Esophagus squamous epithelium (tissue), 5 donors: ENCODE measurements around the gene TTC24. TPM values are rescaled to one million over a fixed set of nuclear protein-coding genes. Genes with fewer than 3 reads are reported as not detected.

Source experiments
- DNase-seq: peaks from one replicate; lab custom pipeline; 2025; lab: John Stamatoyannopoulos, UW
- H3K27ac ChIP-seq, 4 donors: fragments of 200-600 bp; sonication (generic); one replicate each; pipeline ENCODE4 v1.5.1; 2016 to 2019; ENCODE audit warnings: mild to moderate bottlenecking in 1 of 4
- H3K27me3 ChIP-seq, 4 donors: fragments of 200-600 bp; sonication (generic); 1 replicate in 3 of 4; 2 replicates in 1 of 4; pipeline versions ENCODE4 v1.5.1 to v1.6.0; 2017 to 2021; ENCODE audit warnings: antibody characterized with exemption in 1 of 4
- H3K36me3 ChIP-seq, 3 donors: fragments of 200-600 bp; sonication (generic); one replicate each; pipeline ENCODE4 v1.5.1; 2016 to 2019
- H3K4me1 ChIP-seq, 3 donors: fragments of 200-600 bp; sonication (generic); one replicate each; pipeline ENCODE4 v1.5.1; 2017 to 2019
- H3K4me3 ChIP-seq, 4 donors: fragments of 200-600 bp; sonication (generic); 1 replicate in 3 of 4; 2 replicates in 1 of 4; pipeline ENCODE4 v1.5.1; 2016 to 2019; ENCODE audit warnings: mild to moderate bottlenecking in 2 of 4, moderate library complexity in 1 of 4
- H3K9me3 ChIP-seq, 3 donors: fragments of 200-600 bp; sonication (generic); one replicate each; pipeline ENCODE4 v1.5.1; 2016 to 2019
- POLR2A ChIP-seq, 4 donors: fragments of 450-650 bp; IDR thresholded peaks; one replicate each; pipeline ENCODE4 v1.6.1; 2017; ENCODE audit warnings: antibody characterized with exemption in 4 of 4, mild to moderate bottlenecking in 4 of 4, moderate library complexity in 3 of 4
- WGBS, 2 donors: methylation state at CpG; one replicate each; pipeline ENCODE4 v1.1.5; 2018; 5-methylcytosine and 5-hydroxymethylcytosine counted together
- intact Hi-C: fragments of 100-400 bp; cut with DNase I; formaldehyde crosslinking; loops from one replicate; pipeline ENCODE4 v1.15.0; 2022
- total RNA-seq, 4 donors: library from RNA; depleted of rRNA; stranded (reverse); fragments of >200 nt; gene quantifications; one replicate each; pipeline ENCODE4 v1.1.0, GENCODE V29; 2016
- TF ChIP-seq, protein P1 (sequence below), 6 experiments: fragments of 450-650 bp in 4 of 6; fragments of 200-600 bp in 2 of 6; sonication (generic) in 2 of 6; IDR thresholded peaks; one replicate each; pipeline ENCODE4 v1.5.1; 2016 to 2019; ENCODE audit warnings: antibody characterized with exemption in 6 of 6, mild to moderate bottlenecking in 4 of 6, moderate library complexity in 4 of 6
- donor health status: DM: yes; HTN: yes; CAD: no.

Gene TTC24
- total RNA-seq, 4 donors from 2014 or later = not detected

DNA sequence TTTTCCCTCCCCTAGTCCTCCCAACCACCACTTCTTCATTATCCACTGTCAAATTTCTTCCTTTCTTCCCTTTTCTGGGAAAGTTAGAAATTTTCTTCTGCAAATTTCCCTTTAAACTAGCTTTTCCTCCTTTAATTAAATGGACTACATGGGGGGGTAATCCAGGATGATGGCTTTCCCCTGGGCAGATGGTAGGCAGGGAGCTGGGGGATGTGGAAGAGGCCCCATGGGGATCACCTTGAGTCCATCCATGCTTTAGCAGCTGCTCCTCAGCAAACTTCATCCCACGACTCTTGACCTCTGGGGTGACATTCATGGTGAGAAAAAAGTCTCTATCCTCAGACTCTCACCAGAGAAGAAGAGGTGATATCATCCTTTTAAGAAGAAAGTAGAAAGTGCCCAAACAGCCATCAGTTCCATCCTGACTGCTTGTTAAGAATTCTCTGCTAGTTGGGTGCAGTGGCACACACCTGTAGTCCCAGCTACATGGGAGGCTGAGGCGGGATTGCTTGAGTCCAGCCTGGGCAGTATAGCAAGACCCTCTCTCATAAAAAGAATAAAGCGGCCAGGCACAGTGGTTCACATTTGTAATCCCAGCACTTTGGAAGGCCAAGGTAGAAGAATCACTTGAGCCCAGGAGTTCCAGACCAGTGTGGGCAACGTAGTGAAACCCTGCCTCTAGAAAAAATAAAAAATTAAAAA, 19.4 kb downstream of the TTC24 start:
- H3K4me3 ChIP-seq = no peak overlapping the region
- no peaks in the 10 kb centered on the region for H3K27me3 ChIP-seq
- no peak for DNase-seq
- intact Hi-C loops = no loop called here
- no peak overlapping the region for H3K27ac ChIP-seq
- peaks cover 17 to 31% (median 25%) of the 10 kb centered on the region in 3 donors for H3K4me1 ChIP-seq
- 71 to 95% methylated on average over 2 to 3 of the region's 4 CpGs for WGBS, 2 donors
- H3K36me3 ChIP-seq = peaks cover 7 to 58% (median 9%) of the 10 kb centered on the region in 3 donors
- TF ChIP-seq POLR2A (IDR thresholded peaks at IDR 0.05) = no peak
- TF ChIP-seq, protein P1, sequence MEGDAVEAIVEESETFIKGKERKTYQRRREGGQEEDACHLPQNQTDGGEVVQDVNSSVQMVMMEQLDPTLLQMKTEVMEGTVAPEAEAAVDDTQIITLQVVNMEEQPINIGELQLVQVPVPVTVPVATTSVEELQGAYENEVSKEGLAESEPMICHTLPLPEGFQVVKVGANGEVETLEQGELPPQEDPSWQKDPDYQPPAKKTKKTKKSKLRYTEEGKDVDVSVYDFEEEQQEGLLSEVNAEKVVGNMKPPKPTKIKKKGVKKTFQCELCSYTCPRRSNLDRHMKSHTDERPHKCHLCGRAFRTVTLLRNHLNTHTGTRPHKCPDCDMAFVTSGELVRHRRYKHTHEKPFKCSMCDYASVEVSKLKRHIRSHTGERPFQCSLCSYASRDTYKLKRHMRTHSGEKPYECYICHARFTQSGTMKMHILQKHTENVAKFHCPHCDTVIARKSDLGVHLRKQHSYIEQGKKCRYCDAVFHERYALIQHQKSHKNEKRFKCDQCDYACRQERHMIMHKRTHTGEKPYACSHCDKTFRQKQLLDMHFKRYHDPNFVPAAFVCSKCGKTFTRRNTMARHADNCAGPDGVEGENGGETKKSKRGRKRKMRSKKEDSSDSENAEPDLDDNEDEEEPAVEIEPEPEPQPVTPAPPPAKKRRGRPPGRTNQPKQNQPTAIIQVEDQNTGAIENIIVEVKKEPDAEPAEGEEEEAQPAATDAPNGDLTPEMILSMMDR (IDR thresholded peaks at IDR 0.05) = no peak
- H3K9me3 ChIP-seq = no peaks in the 10 kb centered on the region

DNA sequence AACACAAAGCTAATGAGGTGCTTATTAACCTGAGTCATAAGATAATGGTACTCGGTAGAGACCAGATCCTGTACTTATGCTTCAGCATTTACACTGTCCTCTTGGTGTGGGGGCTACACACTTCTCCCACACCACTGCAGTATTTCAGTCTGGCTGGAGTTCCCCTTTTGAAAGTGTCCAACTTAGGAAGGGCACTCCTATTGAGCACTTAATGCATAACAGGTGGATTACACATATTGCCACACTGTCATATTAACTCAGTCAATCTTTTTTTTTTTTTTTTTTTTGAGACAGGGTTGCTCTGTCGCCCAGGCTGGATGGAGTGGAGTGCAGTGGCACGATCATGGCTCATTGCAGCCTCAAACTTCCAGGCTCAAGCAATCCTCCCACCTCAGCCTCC, 20.3 kb downstream of the TTC24 start:
- no peak for TF ChIP-seq POLR2A (IDR thresholded peaks at IDR 0.05)
- TF ChIP-seq, protein P1 (IDR thresholded peaks at IDR 0.05) = peak in 2 of 6 experiments; percentile 8 to 49
- 43 to 52% methylated on average over 2 to 3 of the region's 3 CpGs for WGBS, 2 donors
- peaks cover 17 to 31% (median 25%) of the 10 kb centered on the region in 3 donors for H3K4me1 ChIP-seq
- peaks cover 7 to 49% (median 9%) of the 10 kb centered on the region in 3 donors for H3K36me3 ChIP-seq
- intact Hi-C loops = loop anchor here (5.0 kb wide), 1 partner anchor 143 kb away; no protein-coding TSS in a partner anchor
- no peak overlapping the region for H3K4me3 ChIP-seq
- H3K9me3 ChIP-seq = no peaks in the 10 kb centered on the region
- DNase-seq = no peak
- no peak overlapping the region for H3K27ac ChIP-seq
- no peaks in the 10 kb centered on the region for H3K27me3 ChIP-seq

DNA sequence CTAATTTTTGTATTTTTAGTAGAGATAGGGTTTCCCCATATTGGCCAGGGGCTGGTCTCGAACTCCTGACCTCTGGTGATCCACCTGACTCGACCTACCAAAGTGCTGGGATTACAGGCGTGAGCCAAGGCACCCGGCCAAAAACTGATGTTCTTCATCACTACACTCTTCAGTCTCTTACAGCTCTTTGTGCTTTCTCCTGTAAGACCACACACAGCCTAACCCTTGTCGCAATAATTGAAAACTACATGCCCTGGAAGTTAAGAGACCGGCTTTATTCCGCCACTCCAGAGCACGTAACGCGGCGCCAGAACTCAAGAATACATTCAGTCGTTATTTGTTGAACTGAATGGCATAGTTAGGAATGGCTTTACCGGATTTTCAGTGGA, 21.2 kb downstream of the TTC24 start:
- Histone ChIP-seq H3K36me3 (peaks cover 1 to 39% (median 7%) of the 10 kb centered on the region in 3 donors), H3K27me3 (no peaks in the 10 kb centered on the region), H3K4me1 (peaks cover 17 to 31% (median 25%) of the 10 kb centered on the region in 3 donors), H3K4me3 (peak overlapping the region; percentile 55 to 80 (median 68)), H3K27ac (peak overlapping the region; percentile 71 to 87 (median 84)), H3K9me3 (no peaks in the 10 kb centered on the region)
- TF ChIP-seq, protein P1 (IDR thresholded peaks at IDR 0.05) = no peak
- no peak for TF ChIP-seq POLR2A (IDR thresholded peaks at IDR 0.05)
- intact Hi-C loops = loop anchor here (5.0 kb wide), 1 partner anchor 143 kb away; no protein-coding TSS in a partner anchor
- DNase-seq = no peak
- WGBS, 2 donors = 0 to 1% methylated on average over 12 to 13 of the region's 13 CpGs

DNA sequence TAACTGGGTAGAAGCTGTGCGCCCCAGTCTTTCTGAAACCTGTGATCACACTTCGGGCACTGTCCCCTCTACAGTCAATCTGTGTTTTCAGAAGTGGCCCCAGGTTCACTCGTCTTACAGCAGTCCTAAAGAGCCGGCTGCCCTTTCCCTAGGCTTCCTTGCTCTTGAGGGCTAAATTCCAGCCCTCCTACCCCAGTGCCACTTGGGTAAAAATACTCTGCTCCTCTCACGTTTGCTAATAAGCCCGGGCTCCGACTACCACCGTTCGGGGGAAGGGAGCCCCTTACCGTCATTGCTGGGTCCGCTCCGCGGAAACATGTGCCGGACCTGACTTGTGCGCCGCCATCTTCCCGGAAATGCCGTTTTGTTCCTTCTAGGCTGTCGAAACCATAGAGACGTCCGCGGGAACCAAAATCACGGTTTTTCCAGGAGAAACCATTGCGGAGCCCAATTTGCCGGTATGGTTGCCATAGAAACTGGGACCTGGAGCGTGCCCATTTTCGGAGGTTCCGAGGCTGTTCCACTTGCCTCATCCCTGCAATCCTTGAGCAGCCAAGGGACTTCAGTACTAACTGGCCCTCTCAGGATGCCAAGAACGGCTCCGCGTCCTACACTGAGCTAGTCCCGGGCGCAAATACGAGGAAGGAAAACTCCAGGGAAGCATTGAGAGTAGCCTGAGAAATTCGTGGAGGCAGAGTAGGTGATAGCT, 21.8 kb downstream of the TTC24 start, which contains the start of gene GPATCH4:
Gene GPATCH4, minus strand, starts transcription at position 358 of the 709 bp plus-strand sequence.
- intact Hi-C loops = loop anchor here (5.0 kb wide), 1 partner anchor 144 kb away; no protein-coding TSS in a partner anchor

More for the DNA sequence above, 21.8 kb downstream of the TTC24 start, which contains the start of gene GPATCH4:
- Histone ChIP-seq H3K4me1 (peaks cover 17 to 31% (median 25%) of the 10 kb centered on the region in 3 donors), H3K4me3 (peak within 1 kb of the TSS; percentile 55 to 80 (median 68)), H3K27ac (peak within 1 kb of the TSS; percentile 71 to 87 (median 84)), H3K9me3 (no peaks in the 10 kb centered on the region), H3K36me3 (peaks cover 0 to 34% (median 4%) of the 10 kb centered on the region in 3 donors), H3K27me3 (no peaks in the 10 kb centered on the region)
- no peak for DNase-seq
- 0 to 1% methylated on average over 23 to 35 of the region's 35 CpGs for WGBS, 2 donors
- TF ChIP-seq, protein P1 (IDR thresholded peaks at IDR 0.05) = no peak
- no peak for TF ChIP-seq POLR2A (IDR thresholded peaks at IDR 0.05)
